Endothelial cell (in vitro differentiated cells): ENCODE results near the gene KIAA1217. TPM values are rescaled to one million over a fixed set of nuclear protein-coding genes. Genes with fewer than 3 reads are reported as not detected.

Experiments used
- DNase-seq: peaks from one replicate; pipeline ENCODE4 v3.0.0; 2021; ENCODE audit warnings: low spot score
- H3K27ac Mint-ChIP-seq: one replicate; pipeline ENCODE4 v1.8.0; 2021; ENCODE audit warnings: mixed read lengths, inconsistent platforms; ENCODE audit not compliant: unreplicated experiment
- H3K27me3 Mint-ChIP-seq: one replicate; pipeline ENCODE4 v1.8.0; 2021; ENCODE audit warnings: mild to moderate bottlenecking, moderate library complexity, mixed read lengths, inconsistent platforms; ENCODE audit not compliant: unreplicated experiment
- H3K36me3 Mint-ChIP-seq: one replicate; pipeline ENCODE4 v1.8.0; 2021; ENCODE audit warnings: mild to moderate bottlenecking, low read depth, mixed read lengths, inconsistent platforms; ENCODE audit not compliant: unreplicated experiment
- H3K4me1 Mint-ChIP-seq: one replicate; pipeline ENCODE4 v1.8.0; 2021; ENCODE audit warnings: mild to moderate bottlenecking, mixed read lengths, inconsistent platforms; ENCODE audit not compliant: unreplicated experiment
- H3K4me3 Mint-ChIP-seq: one replicate; pipeline ENCODE4 v1.8.0; 2021; ENCODE audit warnings: mild to moderate bottlenecking, mixed read lengths, inconsistent platforms; ENCODE audit not compliant: unreplicated experiment
- H3K9me3 Mint-ChIP-seq: one replicate; pipeline ENCODE4 v1.8.0; 2021; ENCODE audit warnings: mixed read lengths, inconsistent platforms; ENCODE audit not compliant: unreplicated experiment
- total RNA-seq: library from RNA; stranded (reverse); fragmentation: NEBNext Ultra II Directional; extraction: Animal tissue kit (Norgen Biotek cat#: 25700); gene quantifications from one replicate; pipeline ENCODE4 v1.2.1, GENCODE V29; 2021; ENCODE audit not compliant: unreplicated experiment
- TF ChIP-seq, protein P1 (sequence below): fragments of 200-600 bp; sonication (generic); IDR thresholded peaks from one replicate; pipeline ENCODE4 v1.5.0; 2021; ENCODE audit warnings: antibody characterized with exemption; ENCODE audit not compliant: unreplicated experiment

KIAA1217 gene
- total RNA-seq, 1 donor from 2014 or later: 70.8 TPM

DNA sequence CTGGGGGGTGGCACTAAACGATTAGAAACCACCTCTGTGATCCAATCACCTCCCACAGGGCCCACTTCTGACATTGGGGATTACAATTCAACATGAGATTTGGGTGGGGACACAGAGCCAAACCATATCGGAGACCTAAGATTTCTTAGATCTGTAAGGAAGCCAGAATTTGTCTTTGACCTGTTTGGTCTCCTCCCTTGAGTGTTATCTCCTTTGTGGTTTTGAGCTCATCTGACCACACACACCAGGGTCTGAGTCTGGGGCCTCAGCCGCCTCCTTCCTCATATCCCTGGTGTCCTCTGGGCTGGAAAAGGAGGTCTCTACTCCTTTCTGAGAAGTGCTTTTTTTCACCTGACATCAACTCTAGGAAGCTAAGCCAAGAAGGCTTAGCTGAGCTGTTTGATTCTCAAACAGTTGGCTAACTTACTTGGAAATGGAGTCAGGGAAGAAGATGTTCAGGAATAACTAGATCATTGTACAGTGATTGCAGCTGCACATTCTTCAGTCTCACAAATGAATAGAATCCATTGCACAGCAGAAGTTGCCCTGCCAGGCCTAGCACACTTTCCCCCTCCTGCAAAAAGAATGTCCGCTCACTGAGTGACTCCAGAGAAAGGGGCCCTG is 347.3 kb downstream of the KIAA1217 start:
- Mint-ChIP-seq H3K36me3 (peaks cover 8% of the 10 kb centered on the region), H3K9me3 (no peaks in the 10 kb centered on the region), H3K4me1 (peaks cover 19% of the 10 kb centered on the region), H3K27ac (peak overlapping the region; percentile 88), H3K27me3 (peaks cover 9% of the 10 kb centered on the region), H3K4me3 (peak overlapping the region; percentile 3)
- TF ChIP-seq, protein P1, sequence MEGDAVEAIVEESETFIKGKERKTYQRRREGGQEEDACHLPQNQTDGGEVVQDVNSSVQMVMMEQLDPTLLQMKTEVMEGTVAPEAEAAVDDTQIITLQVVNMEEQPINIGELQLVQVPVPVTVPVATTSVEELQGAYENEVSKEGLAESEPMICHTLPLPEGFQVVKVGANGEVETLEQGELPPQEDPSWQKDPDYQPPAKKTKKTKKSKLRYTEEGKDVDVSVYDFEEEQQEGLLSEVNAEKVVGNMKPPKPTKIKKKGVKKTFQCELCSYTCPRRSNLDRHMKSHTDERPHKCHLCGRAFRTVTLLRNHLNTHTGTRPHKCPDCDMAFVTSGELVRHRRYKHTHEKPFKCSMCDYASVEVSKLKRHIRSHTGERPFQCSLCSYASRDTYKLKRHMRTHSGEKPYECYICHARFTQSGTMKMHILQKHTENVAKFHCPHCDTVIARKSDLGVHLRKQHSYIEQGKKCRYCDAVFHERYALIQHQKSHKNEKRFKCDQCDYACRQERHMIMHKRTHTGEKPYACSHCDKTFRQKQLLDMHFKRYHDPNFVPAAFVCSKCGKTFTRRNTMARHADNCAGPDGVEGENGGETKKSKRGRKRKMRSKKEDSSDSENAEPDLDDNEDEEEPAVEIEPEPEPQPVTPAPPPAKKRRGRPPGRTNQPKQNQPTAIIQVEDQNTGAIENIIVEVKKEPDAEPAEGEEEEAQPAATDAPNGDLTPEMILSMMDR: no peak
- no peak for DNase-seq

DNA sequence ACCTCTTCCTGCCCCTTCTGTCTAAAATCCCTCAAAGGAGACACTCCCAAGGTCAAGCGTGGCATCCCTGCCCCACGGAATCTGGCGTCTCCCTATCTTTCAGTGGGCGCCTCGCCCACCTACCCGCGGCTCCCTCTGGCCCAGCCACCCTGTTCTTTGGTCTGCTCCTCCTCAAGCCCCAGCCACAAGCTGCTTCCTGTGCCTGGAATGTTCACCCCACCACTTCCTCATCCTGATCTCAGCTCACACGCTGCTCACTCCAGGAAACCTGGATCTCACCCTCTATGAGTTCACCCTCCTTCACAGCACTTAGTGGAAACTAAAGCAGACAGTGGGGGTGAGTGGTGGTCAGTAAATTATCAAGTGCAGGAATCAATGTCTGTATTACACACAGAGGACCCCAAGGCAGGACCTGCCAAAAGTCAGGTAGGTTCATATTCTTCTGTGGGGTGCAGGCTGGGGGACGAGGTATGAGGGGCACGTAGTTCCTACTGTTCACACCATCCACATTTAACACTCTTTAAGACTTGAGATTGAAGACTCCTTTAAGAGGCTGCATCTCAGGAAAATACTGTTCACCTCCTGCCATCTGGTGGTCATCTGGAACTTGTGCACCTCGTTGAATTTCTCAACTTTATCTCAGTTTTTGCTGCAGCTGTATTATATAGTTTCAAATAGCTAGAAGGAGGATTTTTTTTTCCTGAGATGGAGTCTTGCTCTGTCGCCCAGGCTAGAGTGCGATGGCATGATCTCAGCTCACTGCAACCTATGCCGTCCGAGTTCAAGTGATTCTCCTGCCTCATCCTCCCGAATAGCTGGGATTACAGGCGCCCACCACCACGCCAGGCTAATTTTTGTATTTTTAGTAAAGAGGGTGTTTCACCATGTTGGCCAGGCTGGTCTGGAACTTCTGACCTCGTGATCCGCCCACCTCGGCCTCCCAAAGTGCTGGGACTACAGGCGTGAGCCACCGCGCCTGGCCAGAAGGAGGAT is 348.1 kb downstream of the KIAA1217 start:
- Mint-ChIP-seq H3K9me3 (no peaks in the 10 kb centered on the region), H3K4me3 (peak overlapping the region; percentile 52), H3K27me3 (peaks cover 9% of the 10 kb centered on the region), H3K27ac (peak overlapping the region; percentile 88), H3K4me1 (peaks cover 19% of the 10 kb centered on the region), H3K36me3 (peaks cover 8% of the 10 kb centered on the region)
- DNase-seq: peak; percentile 36
- TF ChIP-seq, protein P1: peak; percentile 75

DNA sequence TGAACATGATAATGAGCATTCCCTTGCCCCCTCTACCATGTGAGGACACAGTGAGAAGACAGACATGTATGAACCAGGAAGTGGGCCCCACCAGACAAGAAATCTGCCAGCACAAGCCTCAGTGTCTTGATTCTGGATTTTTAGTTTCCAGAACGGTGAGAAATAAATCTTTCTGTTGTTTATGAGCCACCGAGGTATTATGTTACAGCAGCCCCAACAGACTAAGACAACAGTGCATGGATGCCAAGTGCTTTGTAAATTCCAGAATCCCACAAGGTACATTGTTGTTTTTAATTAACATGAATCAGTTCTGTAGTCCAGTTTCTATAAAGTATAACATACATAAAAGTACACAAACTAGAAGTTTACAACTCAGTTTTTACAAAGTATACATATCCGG is 352.5 kb downstream of the KIAA1217 start:
- DNase-seq: no peak
- H3K27me3 Mint-ChIP-seq: peaks cover 5% of the 10 kb centered on the region

DNA sequence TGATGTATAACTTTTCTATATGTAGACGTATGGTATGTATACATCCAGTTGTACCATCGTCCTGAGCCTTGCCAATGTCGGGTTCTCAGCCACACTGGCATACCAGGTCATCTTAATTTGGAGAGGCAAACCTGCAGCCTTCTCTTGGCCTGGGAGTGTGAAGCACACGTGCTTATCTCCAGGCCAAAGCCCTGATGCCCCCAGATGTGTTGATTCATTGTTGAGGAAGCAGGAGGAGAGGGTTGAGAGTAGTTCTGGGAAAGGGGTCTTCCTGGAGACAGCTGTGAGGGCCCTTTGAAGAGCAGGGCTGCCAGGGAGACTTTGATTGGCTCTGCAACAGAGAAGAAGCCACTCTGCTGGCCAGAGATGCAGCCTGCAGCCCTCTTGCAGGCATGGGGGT is 359.1 kb downstream of the KIAA1217 start:
- TF ChIP-seq, protein P1: no peak
- H3K27ac Mint-ChIP-seq: no peak overlapping the region
- no peak for DNase-seq
- peaks cover 6% of the 10 kb centered on the region for H3K27me3 Mint-ChIP-seq
- H3K4me3 Mint-ChIP-seq: peak overlapping the region; percentile 69
- H3K4me1 Mint-ChIP-seq: no peaks in the 10 kb centered on the region
- H3K9me3 Mint-ChIP-seq: peaks cover 3% of the 10 kb centered on the region
- peaks cover 4% of the 10 kb centered on the region for H3K36me3 Mint-ChIP-seq

More for the DNA sequence above, 352.5 kb downstream of the KIAA1217 start:
- Mint-ChIP-seq H3K4me1 (peaks cover 11% of the 10 kb centered on the region), H3K9me3 (no peaks in the 10 kb centered on the region), H3K27ac (no peak overlapping the region), H3K4me3 (no peak overlapping the region), H3K36me3 (no peaks in the 10 kb centered on the region)
- TF ChIP-seq, protein P1: no peak
